HepG2 (cell line): ENCODE measurements around the gene SPAG9. TPM values are rescaled to one million over a fixed set of nuclear protein-coding genes. Genes with fewer than 3 reads are reported as not detected.

Experiments used
- EHMT2 ChIP-seq: fragments of 200-600 bp; sonication (generic); IDR thresholded peaks from 2 replicates; pipeline ENCODE4 v1.7.0; 2017; ENCODE audit warnings: antibody characterized with exemption, low read depth, low read length, borderline replicate concordance
- JARID2 ChIP-seq: sonication (generic); formaldehyde crosslinking; IDR thresholded peaks from 2 replicates; pipeline ENCODE4 v1.8.1; 2023; ENCODE audit warnings: missing genetic modification reagents, inconsistent platforms; ENCODE audit not compliant: insufficient replicate concordance
- MTA3 ChIP-seq: sonication (generic); formaldehyde crosslinking; IDR thresholded peaks from 2 replicates; pipeline ENCODE4 v1.4.0; 2020; ENCODE audit warnings: missing genetic modification reagents
- NR3C1 ChIP-seq: sonication (generic); formaldehyde crosslinking; IDR thresholded peaks from 2 replicates; pipeline ENCODE4 v1.4.0; 2020; ENCODE audit warnings: missing genetic modification reagents
- SETDB1 ChIP-seq: sonication (generic); formaldehyde crosslinking; IDR thresholded peaks from 2 replicates; pipeline ENCODE4 v1.5.1; 2020; ENCODE audit warnings: missing genetic modification reagents, mild to moderate bottlenecking, borderline replicate concordance
- STAG1 ChIP-seq: sonication (generic); formaldehyde crosslinking; IDR thresholded peaks from 2 replicates; pipeline ENCODE4 v1.4.0; 2020; ENCODE audit warnings: missing genetic modification reagents
- ZKSCAN8 ChIP-seq: IDR thresholded peaks from 2 replicates; pipeline ENCODE4 v1.6.1; 2016; ENCODE audit warnings: borderline replicate concordance, missing genetic modification reagents, missing compliant biosample characterization
- ZNF121 ChIP-seq: sonication (generic); formaldehyde crosslinking; IDR thresholded peaks from 2 replicates; pipeline ENCODE4 v1.5.0; 2020; ENCODE audit warnings: mild to moderate bottlenecking, missing genetic modification reagents
- ZNF136 ChIP-seq: sonication (generic); formaldehyde crosslinking; IDR thresholded peaks from 2 replicates; pipeline ENCODE4 v1.8.1; 2022; ENCODE audit warnings: low read depth, mild to moderate bottlenecking, moderate library complexity, missing genetic modification reagents
- ZNF138 ChIP-seq: sonication (generic); formaldehyde crosslinking; IDR thresholded peaks from 2 replicates; pipeline ENCODE4 v1.5.0; 2020; ENCODE audit warnings: mild to moderate bottlenecking, low read depth, missing genetic modification reagents
- ZNF549 ChIP-seq: sonication (generic); formaldehyde crosslinking; IDR thresholded peaks from 2 replicates; pipeline ENCODE4 v1.5.0; 2020; ENCODE audit warnings: missing genetic modification reagents
- polyA plus RNA-seq, 8 experiments: library from polyadenylated mRNA; depleted of rRNA in 3 of 8; stranded (reverse) in 7 of 8; unstranded in 1 of 8; fragments of >200 nt; fragmentation: Illumina TruSeq in 4 of 8; extraction: Trizol in 4 of 8; gene quantifications; 2 replicates each; pipeline versions ENCODE4 v1.2.1 to v1.2.3, GENCODE V29; 2011 to 2016; ENCODE audit warnings: low read depth in 4 of 8, missing spikeins in 1 of 8, mixed read lengths in 1 of 8; ENCODE audit not compliant: insufficient read depth in 1 of 8
- total RNA-seq, 5 experiments: library from RNA; depleted of rRNA; stranded (reverse); fragments of >200 nt; fragmentation: Illumina TruSeq; extraction: Trizol; gene quantifications; 2 replicates each; pipeline ENCODE4 v1.2.3, GENCODE V29; 2016; ENCODE audit warnings: low read depth in 1 of 5
- TF ChIP-seq, protein P1 (sequence below): sonication (generic); formaldehyde crosslinking; IDR thresholded peaks from 2 replicates; pipeline ENCODE4 v1.5.1; 2020; ENCODE audit warnings: mild to moderate bottlenecking, missing genetic modification reagents, moderate library complexity
- TF ChIP-seq, protein P2 (sequence below): sonication (generic); formaldehyde crosslinking; IDR thresholded peaks from 2 replicates; pipeline ENCODE4 v1.4.0; 2020; ENCODE audit warnings: mild to moderate bottlenecking, missing genetic modification reagents
- TF ChIP-seq, protein P3 (sequence below): IDR thresholded peaks from 2 replicates; pipeline ENCODE4 v1.6.1; 2016; ENCODE audit warnings: missing compliant biosample characterization, missing genetic modification reagents, borderline replicate concordance
- TF ChIP-seq, protein P4 (sequence below): fragments of 450-650 bp; IDR thresholded peaks from 2 replicates; pipeline ENCODE4 v1.6.1; 2017; ENCODE audit warnings: mild to moderate bottlenecking
- TF ChIP-seq, protein P5 (sequence below): sonication (generic); formaldehyde crosslinking; IDR thresholded peaks from 2 replicates; pipeline ENCODE4 v1.4.0; 2020; ENCODE audit warnings: missing genetic modification reagents, borderline replicate concordance

SPAG9 gene
- total and polyA plus RNA-seq, 2 of the 13 experiments (the other 11 are each of a cell fraction or from before 2014, with no cell fraction given): 43.2 to 78.6 TPM

DNA sequence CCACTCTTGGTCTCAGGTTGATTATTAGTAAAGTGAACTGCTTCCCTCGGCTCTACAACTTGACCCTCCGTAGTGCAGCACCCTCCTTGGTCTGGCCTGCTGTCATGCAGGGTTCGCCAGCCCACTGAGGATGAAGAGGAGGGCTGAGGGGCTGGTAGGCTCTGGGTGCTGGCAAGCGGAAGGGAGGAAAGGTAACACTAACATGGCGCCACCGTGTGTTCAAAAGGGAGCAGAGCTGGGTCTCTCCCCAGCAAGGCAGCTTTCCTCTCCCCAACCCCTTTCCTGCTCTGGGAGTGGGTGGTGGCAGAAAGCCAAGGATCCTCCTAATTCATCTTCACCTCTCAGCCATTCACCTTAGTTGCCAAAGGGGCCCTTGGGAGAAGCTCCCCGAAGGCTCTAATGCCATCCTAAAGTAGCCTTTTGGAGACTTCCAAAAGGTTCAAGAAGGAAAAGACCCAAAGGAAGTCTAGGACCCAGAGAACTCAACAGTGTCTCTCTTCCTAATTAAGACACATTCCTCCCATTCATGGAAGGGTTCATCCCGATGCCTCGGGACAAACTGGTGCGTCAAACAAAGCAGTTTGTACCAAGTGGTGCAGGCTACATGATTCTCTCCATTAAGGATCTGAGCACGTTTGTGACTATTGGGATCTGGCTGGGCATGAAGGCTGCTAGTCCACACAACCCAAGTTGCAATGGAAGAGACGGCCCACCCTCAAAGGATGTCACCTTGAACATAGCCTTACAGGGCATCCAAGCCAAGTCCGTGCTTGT lies 163.7 kb downstream of the SPAG9 start (continued):
- TF ChIP-seq, protein P1, sequence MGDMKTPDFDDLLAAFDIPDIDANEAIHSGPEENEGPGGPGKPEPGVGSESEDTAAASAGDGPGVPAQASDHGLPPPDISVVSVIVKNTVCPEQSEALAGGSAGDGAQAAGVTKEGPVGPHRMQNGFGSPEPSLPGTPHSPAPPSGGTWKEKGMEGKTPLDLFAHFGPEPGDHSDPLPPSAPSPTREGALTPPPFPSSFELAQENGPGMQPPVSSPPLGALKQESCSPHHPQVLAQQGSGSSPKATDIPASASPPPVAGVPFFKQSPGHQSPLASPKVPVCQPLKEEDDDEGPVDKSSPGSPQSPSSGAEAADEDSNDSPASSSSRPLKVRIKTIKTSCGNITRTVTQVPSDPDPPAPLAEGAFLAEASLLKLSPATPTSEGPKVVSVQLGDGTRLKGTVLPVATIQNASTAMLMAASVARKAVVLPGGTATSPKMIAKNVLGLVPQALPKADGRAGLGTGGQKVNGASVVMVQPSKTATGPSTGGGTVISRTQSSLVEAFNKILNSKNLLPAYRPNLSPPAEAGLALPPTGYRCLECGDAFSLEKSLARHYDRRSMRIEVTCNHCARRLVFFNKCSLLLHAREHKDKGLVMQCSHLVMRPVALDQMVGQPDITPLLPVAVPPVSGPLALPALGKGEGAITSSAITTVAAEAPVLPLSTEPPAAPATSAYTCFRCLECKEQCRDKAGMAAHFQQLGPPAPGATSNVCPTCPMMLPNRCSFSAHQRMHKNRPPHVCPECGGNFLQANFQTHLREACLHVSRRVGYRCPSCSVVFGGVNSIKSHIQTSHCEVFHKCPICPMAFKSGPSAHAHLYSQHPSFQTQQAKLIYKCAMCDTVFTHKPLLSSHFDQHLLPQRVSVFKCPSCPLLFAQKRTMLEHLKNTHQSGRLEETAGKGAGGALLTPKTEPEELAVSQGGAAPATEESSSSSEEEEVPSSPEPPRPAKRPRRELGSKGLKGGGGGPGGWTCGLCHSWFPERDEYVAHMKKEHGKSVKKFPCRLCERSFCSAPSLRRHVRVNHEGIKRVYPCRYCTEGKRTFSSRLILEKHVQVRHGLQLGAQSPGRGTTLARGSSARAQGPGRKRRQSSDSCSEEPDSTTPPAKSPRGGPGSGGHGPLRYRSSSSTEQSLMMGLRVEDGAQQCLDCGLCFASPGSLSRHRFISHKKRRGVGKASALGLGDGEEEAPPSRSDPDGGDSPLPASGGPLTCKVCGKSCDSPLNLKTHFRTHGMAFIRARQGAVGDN: peak; percentile 70
- TF ChIP-seq SETDB1 (CRISPR knock-in tag) (no peak), ZNF138 (CRISPR knock-in tag) (no peak), STAG1 (CRISPR knock-in tag) (peak; percentile 94), EHMT2 (no peak), ZNF549 (CRISPR knock-in tag) (no peak), NR3C1 (CRISPR knock-in tag) (no peak), ZKSCAN8 (CRISPR knock-in tag) (no peak), ZNF136 (CRISPR knock-in tag) (0 out of 2 replicates have a peak, but pooled peaks have one; percentile 53), ZNF121 (CRISPR knock-in tag) (no peak), MTA3 (CRISPR knock-in tag) (no peak), JARID2 (CRISPR knock-in tag) (no peak)
- TF ChIP-seq, protein P2, sequence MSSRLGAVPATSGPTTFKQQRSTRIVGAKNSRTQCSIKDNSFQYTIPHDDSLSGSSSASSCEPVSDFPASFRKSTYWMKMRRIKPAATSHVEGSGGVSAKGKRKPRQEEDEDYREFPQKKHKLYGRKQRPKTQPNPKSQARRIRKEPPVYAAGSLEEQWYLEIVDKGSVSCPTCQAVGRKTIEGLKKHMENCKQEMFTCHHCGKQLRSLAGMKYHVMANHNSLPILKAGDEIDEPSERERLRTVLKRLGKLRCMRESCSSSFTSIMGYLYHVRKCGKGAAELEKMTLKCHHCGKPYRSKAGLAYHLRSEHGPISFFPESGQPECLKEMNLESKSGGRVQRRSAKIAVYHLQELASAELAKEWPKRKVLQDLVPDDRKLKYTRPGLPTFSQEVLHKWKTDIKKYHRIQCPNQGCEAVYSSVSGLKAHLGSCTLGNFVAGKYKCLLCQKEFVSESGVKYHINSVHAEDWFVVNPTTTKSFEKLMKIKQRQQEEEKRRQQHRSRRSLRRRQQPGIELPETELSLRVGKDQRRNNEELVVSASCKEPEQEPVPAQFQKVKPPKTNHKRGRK: no peak
- TF ChIP-seq, protein P3, sequence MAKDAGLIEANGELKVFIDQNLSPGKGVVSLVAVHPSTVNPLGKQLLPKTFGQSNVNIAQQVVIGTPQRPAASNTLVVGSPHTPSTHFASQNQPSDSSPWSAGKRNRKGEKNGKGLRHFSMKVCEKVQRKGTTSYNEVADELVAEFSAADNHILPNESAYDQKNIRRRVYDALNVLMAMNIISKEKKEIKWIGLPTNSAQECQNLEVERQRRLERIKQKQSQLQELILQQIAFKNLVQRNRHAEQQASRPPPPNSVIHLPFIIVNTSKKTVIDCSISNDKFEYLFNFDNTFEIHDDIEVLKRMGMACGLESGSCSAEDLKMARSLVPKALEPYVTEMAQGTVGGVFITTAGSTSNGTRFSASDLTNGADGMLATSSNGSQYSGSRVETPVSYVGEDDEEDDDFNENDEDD: no peak
- TF ChIP-seq, protein P4, sequence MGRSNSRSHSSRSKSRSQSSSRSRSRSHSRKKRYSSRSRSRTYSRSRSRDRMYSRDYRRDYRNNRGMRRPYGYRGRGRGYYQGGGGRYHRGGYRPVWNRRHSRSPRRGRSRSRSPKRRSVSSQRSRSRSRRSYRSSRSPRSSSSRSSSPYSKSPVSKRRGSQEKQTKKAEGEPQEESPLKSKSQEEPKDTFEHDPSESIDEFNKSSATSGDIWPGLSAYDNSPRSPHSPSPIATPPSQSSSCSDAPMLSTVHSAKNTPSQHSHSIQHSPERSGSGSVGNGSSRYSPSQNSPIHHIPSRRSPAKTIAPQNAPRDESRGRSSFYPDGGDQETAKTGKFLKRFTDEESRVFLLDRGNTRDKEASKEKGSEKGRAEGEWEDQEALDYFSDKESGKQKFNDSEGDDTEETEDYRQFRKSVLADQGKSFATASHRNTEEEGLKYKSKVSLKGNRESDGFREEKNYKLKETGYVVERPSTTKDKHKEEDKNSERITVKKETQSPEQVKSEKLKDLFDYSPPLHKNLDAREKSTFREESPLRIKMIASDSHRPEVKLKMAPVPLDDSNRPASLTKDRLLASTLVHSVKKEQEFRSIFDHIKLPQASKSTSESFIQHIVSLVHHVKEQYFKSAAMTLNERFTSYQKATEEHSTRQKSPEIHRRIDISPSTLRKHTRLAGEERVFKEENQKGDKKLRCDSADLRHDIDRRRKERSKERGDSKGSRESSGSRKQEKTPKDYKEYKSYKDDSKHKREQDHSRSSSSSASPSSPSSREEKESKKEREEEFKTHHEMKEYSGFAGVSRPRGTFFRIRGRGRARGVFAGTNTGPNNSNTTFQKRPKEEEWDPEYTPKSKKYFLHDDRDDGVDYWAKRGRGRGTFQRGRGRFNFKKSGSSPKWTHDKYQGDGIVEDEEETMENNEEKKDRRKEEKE: no peak
- TF ChIP-seq, protein P5, sequence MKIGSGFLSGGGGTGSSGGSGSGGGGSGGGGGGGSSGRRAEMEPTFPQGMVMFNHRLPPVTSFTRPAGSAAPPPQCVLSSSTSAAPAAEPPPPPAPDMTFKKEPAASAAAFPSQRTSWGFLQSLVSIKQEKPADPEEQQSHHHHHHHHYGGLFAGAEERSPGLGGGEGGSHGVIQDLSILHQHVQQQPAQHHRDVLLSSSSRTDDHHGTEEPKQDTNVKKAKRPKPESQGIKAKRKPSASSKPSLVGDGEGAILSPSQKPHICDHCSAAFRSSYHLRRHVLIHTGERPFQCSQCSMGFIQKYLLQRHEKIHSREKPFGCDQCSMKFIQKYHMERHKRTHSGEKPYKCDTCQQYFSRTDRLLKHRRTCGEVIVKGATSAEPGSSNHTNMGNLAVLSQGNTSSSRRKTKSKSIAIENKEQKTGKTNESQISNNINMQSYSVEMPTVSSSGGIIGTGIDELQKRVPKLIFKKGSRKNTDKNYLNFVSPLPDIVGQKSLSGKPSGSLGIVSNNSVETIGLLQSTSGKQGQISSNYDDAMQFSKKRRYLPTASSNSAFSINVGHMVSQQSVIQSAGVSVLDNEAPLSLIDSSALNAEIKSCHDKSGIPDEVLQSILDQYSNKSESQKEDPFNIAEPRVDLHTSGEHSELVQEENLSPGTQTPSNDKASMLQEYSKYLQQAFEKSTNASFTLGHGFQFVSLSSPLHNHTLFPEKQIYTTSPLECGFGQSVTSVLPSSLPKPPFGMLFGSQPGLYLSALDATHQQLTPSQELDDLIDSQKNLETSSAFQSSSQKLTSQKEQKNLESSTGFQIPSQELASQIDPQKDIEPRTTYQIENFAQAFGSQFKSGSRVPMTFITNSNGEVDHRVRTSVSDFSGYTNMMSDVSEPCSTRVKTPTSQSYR (CRISPR knock-in tag): no peak
